Type B pancreatic cell (in vitro differentiated cells): ENCODE data around the gene IL15RA. TPM values are rescaled to one million over a fixed set of nuclear protein-coding genes. Genes with fewer than 3 reads are reported as not detected.

Experiments
- DNase-seq: peaks from one replicate; pipeline ENCODE4 v3.0.0; 2021; ENCODE audit warnings: mixed read lengths; ENCODE audit not compliant: unreplicated experiment; ENCODE audit errors: extremely low spot score
- H3K27ac Mint-ChIP-seq: 2 replicates; pipeline ENCODE4 v1.8.0; 2021; ENCODE audit warnings: mild to moderate bottlenecking, mixed read lengths
- H3K27me3 Mint-ChIP-seq: 2 replicates; pipeline ENCODE4 v1.8.0; 2021; ENCODE audit warnings: mixed read lengths
- H3K36me3 Mint-ChIP-seq: 2 replicates; pipeline ENCODE4 v1.8.0; 2021; ENCODE audit warnings: mixed read lengths
- H3K4me1 Mint-ChIP-seq: one replicate; pipeline ENCODE4 v1.8.0; 2021; ENCODE audit warnings: mixed read lengths; ENCODE audit not compliant: unreplicated experiment
- H3K4me3 Mint-ChIP-seq: 2 replicates; pipeline ENCODE4 v1.8.0; 2021; ENCODE audit warnings: mild to moderate bottlenecking, mixed read lengths
- H3K9me3 Mint-ChIP-seq: 2 replicates; pipeline ENCODE4 v1.8.0; 2021; ENCODE audit warnings: mixed read lengths
- total RNA-seq: library from RNA; stranded (reverse); gene quantifications from 2 replicates; pipeline ENCODE4 v1.2.1, GENCODE V29; 2021; ENCODE audit warnings: low replicate concordance
- TF ChIP-seq, protein P1 (sequence below): fragments of 200-600 bp; sonication (generic); conservative IDR thresholded peaks from 2 replicates; pipeline ENCODE4 v1.5.0; 2021; ENCODE audit warnings: antibody characterized with exemption, mild to moderate bottlenecking

Gene IL15RA
- total RNA-seq, 1 donor from 2014 or later = 1.4 TPM

- Mint-ChIP-seq H3K27me3 (peaks cover 43% of the 10 kb centered on the region), H3K4me3 (no peak overlapping the region), H3K4me1 (peaks cover 6% of the 10 kb centered on the region), H3K36me3 (no peaks in the 10 kb centered on the region), H3K9me3 (no peaks in the 10 kb centered on the region), H3K27ac (no peak overlapping the region)
- DNase-seq = no peak
- TF ChIP-seq, protein P1, sequence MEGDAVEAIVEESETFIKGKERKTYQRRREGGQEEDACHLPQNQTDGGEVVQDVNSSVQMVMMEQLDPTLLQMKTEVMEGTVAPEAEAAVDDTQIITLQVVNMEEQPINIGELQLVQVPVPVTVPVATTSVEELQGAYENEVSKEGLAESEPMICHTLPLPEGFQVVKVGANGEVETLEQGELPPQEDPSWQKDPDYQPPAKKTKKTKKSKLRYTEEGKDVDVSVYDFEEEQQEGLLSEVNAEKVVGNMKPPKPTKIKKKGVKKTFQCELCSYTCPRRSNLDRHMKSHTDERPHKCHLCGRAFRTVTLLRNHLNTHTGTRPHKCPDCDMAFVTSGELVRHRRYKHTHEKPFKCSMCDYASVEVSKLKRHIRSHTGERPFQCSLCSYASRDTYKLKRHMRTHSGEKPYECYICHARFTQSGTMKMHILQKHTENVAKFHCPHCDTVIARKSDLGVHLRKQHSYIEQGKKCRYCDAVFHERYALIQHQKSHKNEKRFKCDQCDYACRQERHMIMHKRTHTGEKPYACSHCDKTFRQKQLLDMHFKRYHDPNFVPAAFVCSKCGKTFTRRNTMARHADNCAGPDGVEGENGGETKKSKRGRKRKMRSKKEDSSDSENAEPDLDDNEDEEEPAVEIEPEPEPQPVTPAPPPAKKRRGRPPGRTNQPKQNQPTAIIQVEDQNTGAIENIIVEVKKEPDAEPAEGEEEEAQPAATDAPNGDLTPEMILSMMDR = no peak
Observed at GRCh38 chr10:5971886-5972285, 5.5 kb downstream of the IL15RA start.

GRCh38 chr10:5971315-5971832 is 6.0 kb downstream of the IL15RA start:
- Mint-ChIP-seq H3K27me3 (peaks cover 38% of the 10 kb centered on the region), H3K4me3 (no peak overlapping the region), H3K27ac (no peak overlapping the region), H3K4me1 (peaks cover 2% of the 10 kb centered on the region), H3K36me3 (no peaks in the 10 kb centered on the region), H3K9me3 (no peaks in the 10 kb centered on the region)
- DNase-seq = no peak
- TF ChIP-seq, protein P1 = no peak

- Mint-ChIP-seq H3K9me3 (no peaks in the 10 kb centered on the region), H3K27me3 (peaks cover 29% of the 10 kb centered on the region), H3K36me3 (no peaks in the 10 kb centered on the region), H3K27ac (no peak overlapping the region), H3K4me1 (no peaks in the 10 kb centered on the region), H3K4me3 (no peak overlapping the region)
- TF ChIP-seq, protein P1 = no peak
- no peak for DNase-seq
Observed at GRCh38 chr10:5970527-5970926, 6.8 kb downstream of the IL15RA start.

DNA sequence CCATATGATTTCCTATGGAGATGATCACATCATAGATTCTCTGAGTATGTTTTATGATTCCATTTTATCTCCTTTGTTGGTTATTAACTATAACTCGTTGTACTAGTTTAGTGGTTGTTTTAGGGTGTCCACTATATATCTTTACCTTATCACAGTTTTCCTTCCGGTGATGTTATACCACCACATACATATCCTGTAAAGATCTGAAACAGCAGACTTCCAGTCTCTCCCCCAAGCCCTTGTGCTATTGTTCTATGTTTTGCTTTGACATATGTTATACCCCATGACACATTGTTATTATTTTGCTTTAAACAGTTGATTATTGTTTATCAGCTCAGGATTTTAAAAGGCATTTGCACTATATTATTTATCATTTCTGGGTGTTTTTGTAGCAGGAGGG is 7.3 kb downstream of the IL15RA start:
- Mint-ChIP-seq H3K4me1 (no peaks in the 10 kb centered on the region), H3K9me3 (no peaks in the 10 kb centered on the region), H3K4me3 (no peak overlapping the region), H3K27me3 (peaks cover 24% of the 10 kb centered on the region), H3K36me3 (no peaks in the 10 kb centered on the region), H3K27ac (no peak overlapping the region)
- TF ChIP-seq, protein P1 = no peak
- DNase-seq = no peak

GRCh38 chr10:5968681-5969453 is 8.5 kb downstream of the IL15RA start:
- H3K4me3 Mint-ChIP-seq = no peak overlapping the region
- peak overlapping the region; percentile 6 for H3K27ac Mint-ChIP-seq
- peak; percentile 43 for DNase-seq
- no peaks in the 10 kb centered on the region for H3K36me3 Mint-ChIP-seq
- TF ChIP-seq, protein P1 = no peak
- H3K27me3 Mint-ChIP-seq = peaks cover 17% of the 10 kb centered on the region
- H3K9me3 Mint-ChIP-seq = no peaks in the 10 kb centered on the region
- H3K4me1 Mint-ChIP-seq = no peaks in the 10 kb centered on the region
